GM23248 (cell line): ENCODE measurements around the gene ANO4.

ENCODE experiments used
- EZH2 ChIP-seq: fragments of 200-600 bp; sonication (generic); IDR thresholded peaks from 2 replicates; pipeline ENCODE4 v1.6.1; 2018; ENCODE audit warnings: antibody characterized with exemption, mild to moderate bottlenecking; ENCODE audit not compliant: insufficient read depth, poor library complexity, severe bottlenecking
- EZH2phosphoT487 ChIP-seq: fragments of 200-600 bp; sonication (generic); IDR thresholded peaks from 2 replicates; pipeline ENCODE4 v1.6.1; 2018; ENCODE audit warnings: antibody characterized with exemption, moderate library complexity, mild to moderate bottlenecking, low read depth; ENCODE audit not compliant: insufficient read depth

DNA sequence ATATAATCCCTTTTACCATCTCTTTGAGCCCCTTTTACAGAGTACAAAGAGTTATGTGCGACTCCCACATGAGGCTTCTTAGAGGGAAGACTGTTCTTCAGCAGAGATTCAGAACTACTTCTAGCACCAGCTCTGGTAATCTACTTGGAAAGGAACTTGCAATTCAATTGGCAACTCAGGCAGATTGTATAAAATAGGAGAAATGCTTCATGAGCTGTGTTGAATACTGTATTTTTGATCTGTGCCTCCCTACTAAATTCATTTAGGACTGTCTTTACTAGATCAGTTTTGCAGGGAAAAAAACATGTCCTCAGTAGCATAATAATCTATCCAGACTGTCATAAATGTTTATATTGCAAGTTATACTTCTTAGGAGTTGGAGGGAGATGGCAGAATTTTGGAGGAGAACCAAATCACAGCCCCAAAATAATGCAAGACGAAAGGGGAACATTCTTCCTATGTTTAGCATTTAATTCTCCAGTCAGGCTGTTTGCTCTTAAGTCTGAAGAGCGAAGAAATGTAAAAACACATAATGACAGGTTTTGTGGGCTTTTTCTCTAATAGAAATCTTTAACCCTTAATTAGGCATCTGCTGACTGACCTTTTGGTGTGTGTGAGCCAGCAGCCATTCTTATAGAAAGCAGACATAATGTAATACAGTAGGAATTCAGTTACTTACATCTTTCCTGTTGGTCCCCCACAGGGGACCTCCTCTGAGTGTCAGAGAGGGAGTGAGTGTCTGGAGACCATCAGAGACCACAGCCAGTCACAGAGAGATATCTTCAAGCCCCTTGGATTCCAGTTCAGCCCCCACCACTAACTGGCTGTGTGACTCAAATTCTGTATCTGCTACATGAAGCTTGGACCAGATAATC lies 3.9 kb downstream of the ANO4 start:
- TF ChIP-seq EZH2 (no peak), EZH2phosphoT487 (no peak)
